WTC11 (cell line): ENCODE data around the gene TNK2. TPM values are rescaled to one million over a fixed set of nuclear protein-coding genes. Genes with fewer than 3 reads are reported as not detected.

ENCODE experiments used
- ATAC-seq: fragments of 200-7000 bp; cut with Tn5 transposase; 2 replicates; pipeline ENCODE4 v1.10.0; 2021; ENCODE audit warnings: mild to moderate bottlenecking, moderate library complexity
- CTCF ChIA-PET: fragments of 300-600 bp; sonication (Branson Sonifier 250); formaldehyde crosslinking; loops from one replicate; lab custom pipeline; 2021; ENCODE audit warnings: antibody characterized with exemption; lab: Charles Lee
- POLR2A ChIA-PET: fragments of 350-600 bp; sonication (Branson Sonifier 250); formaldehyde crosslinking; loops from one replicate; lab custom pipeline; 2021; ENCODE audit warnings: antibody characterized with exemption; lab: Charles Lee
- DNase-seq: peaks from one replicate; pipeline ENCODE4 v3.0.0; 2021; ENCODE audit warnings: low spot score
- H3K27ac Mint-ChIP-seq: 2 replicates; pipeline ENCODE4 v1.8.0; 2021; ENCODE audit warnings: mixed read lengths
- H3K27me3 Mint-ChIP-seq: 2 replicates; pipeline ENCODE4 v1.8.0; 2021; ENCODE audit warnings: low read depth, mild to moderate bottlenecking, moderate library complexity, mixed read lengths
- H3K36me3 Mint-ChIP-seq: 2 replicates; pipeline ENCODE4 v1.8.0; 2021; ENCODE audit warnings: mixed read lengths
- H3K4me1 Mint-ChIP-seq: 2 replicates; pipeline ENCODE4 v1.8.0; 2022; ENCODE audit warnings: mixed read lengths
- H3K4me3 Mint-ChIP-seq: 2 replicates; pipeline ENCODE4 v1.8.0; 2021; ENCODE audit warnings: mild to moderate bottlenecking, moderate library complexity, mixed read lengths
- H3K9me3 Mint-ChIP-seq: 2 replicates; pipeline ENCODE4 v1.8.0; 2021; ENCODE audit warnings: mixed read lengths
- AFF4 ChIP-seq: sonication (generic); formaldehyde crosslinking; IDR thresholded peaks from 2 replicates; pipeline ENCODE4 v1.8.1; 2023; ENCODE audit warnings: mild to moderate bottlenecking, missing genetic modification reagents, borderline replicate concordance
- ATF2 ChIP-seq: sonication (generic); formaldehyde crosslinking; IDR thresholded peaks from 2 replicates; pipeline ENCODE4 v1.8.1; 2022; ENCODE audit warnings: low read depth, missing genetic modification reagents, borderline replicate concordance
- CDX4 ChIP-seq: fragments of 250-450 bp; sonication (Bioruptor Pico); IDR thresholded peaks from 2 replicates; pipeline ENCODE4 v1.9.0; 2021; ENCODE audit warnings: moderate library complexity, mild to moderate bottlenecking, inconsistent platforms, borderline replicate concordance
- CTCF ChIP-seq: fragments of 200-600 bp; IDR thresholded peaks from 2 replicates; pipeline ENCODE4 v1.8.0; 2022; ENCODE audit warnings: antibody characterized with exemption
- EMX1 ChIP-seq: fragments of 250-450 bp; sonication (Bioruptor Pico); IDR thresholded peaks from 2 replicates; pipeline ENCODE4 v1.8.0; 2021; ENCODE audit warnings: mild to moderate bottlenecking
- ESRRA ChIP-seq: sonication (generic); formaldehyde crosslinking; IDR thresholded peaks from 2 replicates; pipeline ENCODE4 v1.8.1; 2022; ENCODE audit warnings: mild to moderate bottlenecking, missing genetic modification reagents, borderline replicate concordance
- FOXJ3 ChIP-seq: sonication (generic); formaldehyde crosslinking; IDR thresholded peaks from 2 replicates; pipeline ENCODE4 v1.9.0; 2021; ENCODE audit warnings: missing genetic modification reagents, mild to moderate bottlenecking, borderline replicate concordance
- GTF2I ChIP-seq: fragments of 250-450 bp; sonication (Bioruptor Pico); conservative IDR thresholded peaks from 2 replicates; pipeline ENCODE4 v1.4.0; 2021; ENCODE audit warnings: mild to moderate bottlenecking
- MLX ChIP-seq: sonication (generic); formaldehyde crosslinking; IDR thresholded peaks from 2 replicates; pipeline ENCODE4 v1.8.1; 2023; ENCODE audit warnings: mild to moderate bottlenecking, missing genetic modification reagents, moderate library complexity
- MXD4 ChIP-seq: fragments of 250-450 bp; sonication (Bioruptor Pico); IDR thresholded peaks from 2 replicates; pipeline ENCODE4 v1.8.0; 2021; ENCODE audit warnings: mild to moderate bottlenecking, moderate library complexity, borderline replicate concordance
- NFATC4 ChIP-seq: fragments of 250-450 bp; sonication (Bioruptor Pico); IDR thresholded peaks from 2 replicates; pipeline ENCODE4 v1.9.0; 2021; ENCODE audit warnings: mild to moderate bottlenecking
- NFE2L1 ChIP-seq: sonication (generic); formaldehyde crosslinking; IDR thresholded peaks from 2 replicates; pipeline ENCODE4 v1.8.1; 2023; ENCODE audit warnings: missing genetic modification reagents
- TCF7 ChIP-seq: sonication (generic); formaldehyde crosslinking; IDR thresholded peaks from 2 replicates; pipeline ENCODE4 v1.8.0; 2022; ENCODE audit warnings: mild to moderate bottlenecking, low read depth, missing genetic modification reagents, moderate library complexity
- TEAD4 ChIP-seq: sonication (generic); formaldehyde crosslinking; IDR thresholded peaks from 2 replicates; pipeline ENCODE4 v1.8.0; 2022; ENCODE audit warnings: mild to moderate bottlenecking, missing genetic modification reagents
- TP53 ChIP-seq: sonication (generic); formaldehyde crosslinking; IDR thresholded peaks from 2 replicates; pipeline ENCODE4 v1.8.1; 2023; ENCODE audit warnings: mild to moderate bottlenecking, missing genetic modification reagents
- USF1 ChIP-seq: sonication (generic); formaldehyde crosslinking; IDR thresholded peaks from 2 replicates; pipeline ENCODE4 v1.8.0; 2022; ENCODE audit warnings: mild to moderate bottlenecking, missing genetic modification reagents
- ZBTB21 ChIP-seq: sonication (generic); formaldehyde crosslinking; IDR thresholded peaks from 2 replicates; pipeline ENCODE4 v1.8.1; 2023; ENCODE audit warnings: mild to moderate bottlenecking, missing genetic modification reagents, borderline replicate concordance
- ZNF121 ChIP-seq: sonication (generic); formaldehyde crosslinking; IDR thresholded peaks from 2 replicates; pipeline ENCODE4 v1.8.0; 2023; ENCODE audit warnings: missing genetic modification reagents
- ZNF232 ChIP-seq: sonication (generic); formaldehyde crosslinking; IDR thresholded peaks from 2 replicates; pipeline ENCODE4 v1.8.0; 2022; ENCODE audit warnings: mild to moderate bottlenecking, missing genetic modification reagents
- ZNF416 ChIP-seq: fragments of 250-450 bp; sonication (Bioruptor Pico); IDR thresholded peaks from 2 replicates; pipeline ENCODE4 v1.9.0; 2021; ENCODE audit warnings: mild to moderate bottlenecking, inconsistent platforms
- ZNF671 ChIP-seq: fragments of 250-450 bp; sonication (Bioruptor Pico); IDR thresholded peaks from 2 replicates; pipeline ENCODE4 v1.8.0; 2021; ENCODE audit warnings: mild to moderate bottlenecking
- ZSCAN18 ChIP-seq: fragments of 250-450 bp; sonication (Bioruptor Pico); IDR thresholded peaks from 2 replicates; pipeline ENCODE4 v2.1.2; 2022; ENCODE audit warnings: mild to moderate bottlenecking, moderate library complexity
- total RNA-seq: library from RNA; stranded (reverse); gene quantifications from 3 replicates; pipeline ENCODE4 v1.2.3, GENCODE V29; 2021

The TNK2 gene
- total RNA-seq, 1 experiment from 2014 or later: 58.4 TPM

GRCh38 chr3:195918176-195918575, 9.8 kb upstream of the TNK2 start (continued):
- TF ChIP-seq CTCF (no peak), USF1 (CRISPR knock-in tag) (no peak), NFATC4 (CRISPR knock-in tag) (no peak), CDX4 (CRISPR knock-in tag) (no peak), ZNF416 (CRISPR knock-in tag) (no peak), ZNF671 (CRISPR knock-in tag) (no peak), FOXJ3 (no peak), TEAD4 (CRISPR knock-in tag) (no peak), ZBTB21 (no peak), ZNF232 (no peak)

GRCh38 chr3:195916991-195917390, 8.6 kb upstream of the TNK2 start:
- Mint-ChIP-seq H3K36me3 (no peaks in the 10 kb centered on the region), H3K27ac (no peak overlapping the region), H3K27me3 (peaks cover 5% of the 10 kb centered on the region; the same call in 1 of the 2 replicates), H3K9me3 (no peaks in the 10 kb centered on the region), H3K4me3 (no peak overlapping the region), H3K4me1 (peaks cover 17% of the 10 kb centered on the region)
- POLR2A ChIA-PET: no interaction called here
- DNase-seq (no peak), ATAC-seq (no peak)
- CTCF ChIA-PET: interaction anchor here (1.4 to 4.2 kb wide), 2 partner anchors 21 to 58 kb away, joined by 6 to 102 read pairs; no protein-coding TSS in a partner anchor
- no peak for TF ChIP-seq ZNF121 (CRISPR knock-in tag)
- no peak for TF ChIP-seq MXD4 (CRISPR knock-in tag)
- no peak for TF ChIP-seq TCF7
- TF ChIP-seq AFF4 (CRISPR knock-in tag): no peak
- TF ChIP-seq ESRRA (CRISPR knock-in tag): no peak
- TF ChIP-seq EMX1 (CRISPR knock-in tag): no peak
- TF ChIP-seq ATF2 (CRISPR knock-in tag): no peak
- no peak for TF ChIP-seq ZSCAN18 (CRISPR knock-in tag)
- TF ChIP-seq GTF2I (CRISPR knock-in tag): no peak
- no peak for TF ChIP-seq FOXJ3
- TF ChIP-seq NFE2L1: no peak
- no peak for TF ChIP-seq MLX
- TF ChIP-seq TP53 (CRISPR knock-in tag): no peak
- no peak for TF ChIP-seq ZBTB21
